Stomach smooth muscle (tissue), 2 donors: ENCODE measurements around the gene NMNAT3.

Experiments used
- H3K27ac ChIP-seq: one replicate; pipeline ENCODE4 v1.7.0; 2013; ENCODE audit warnings: mild to moderate bottlenecking, low read length, inconsistent platforms
- H3K27me3 ChIP-seq, 2 donors: one replicate each; pipeline ENCODE4 v1.7.0; 2013; ENCODE audit warnings: low read length in 2 of 2; ENCODE audit not compliant: insufficient read depth in 2 of 2, control insufficient read depth in 1 of 2
- H3K36me3 ChIP-seq, 2 donors: one replicate each; pipeline ENCODE4 v1.7.0; 2013; ENCODE audit warnings: low read length in 2 of 2; ENCODE audit not compliant: control insufficient read depth in 2 of 2, insufficient read depth in 2 of 2
- H3K4me1 ChIP-seq: one replicate; pipeline ENCODE4 v1.7.0; 2013; ENCODE audit warnings: low read length; ENCODE audit not compliant: control insufficient read depth, insufficient read depth
- H3K4me3 ChIP-seq, 2 donors: one replicate each; pipeline ENCODE4 v1.7.0; 2013; ENCODE audit warnings: low read length in 2 of 2
- H3K9ac ChIP-seq, 2 donors: one replicate each; pipeline ENCODE4 v1.7.0; 2013; ENCODE audit warnings: low read length in 2 of 2, mild to moderate bottlenecking in 1 of 2
- H3K9me3 ChIP-seq, 2 donors: one replicate each; pipeline ENCODE4 v1.7.0; 2013; ENCODE audit warnings: low read length in 2 of 2; ENCODE audit not compliant: control insufficient read depth in 2 of 2
- donor health status: healthy.
- donor health status: Pancreatic carcinoma.

NMNAT3 gene

DNA sequence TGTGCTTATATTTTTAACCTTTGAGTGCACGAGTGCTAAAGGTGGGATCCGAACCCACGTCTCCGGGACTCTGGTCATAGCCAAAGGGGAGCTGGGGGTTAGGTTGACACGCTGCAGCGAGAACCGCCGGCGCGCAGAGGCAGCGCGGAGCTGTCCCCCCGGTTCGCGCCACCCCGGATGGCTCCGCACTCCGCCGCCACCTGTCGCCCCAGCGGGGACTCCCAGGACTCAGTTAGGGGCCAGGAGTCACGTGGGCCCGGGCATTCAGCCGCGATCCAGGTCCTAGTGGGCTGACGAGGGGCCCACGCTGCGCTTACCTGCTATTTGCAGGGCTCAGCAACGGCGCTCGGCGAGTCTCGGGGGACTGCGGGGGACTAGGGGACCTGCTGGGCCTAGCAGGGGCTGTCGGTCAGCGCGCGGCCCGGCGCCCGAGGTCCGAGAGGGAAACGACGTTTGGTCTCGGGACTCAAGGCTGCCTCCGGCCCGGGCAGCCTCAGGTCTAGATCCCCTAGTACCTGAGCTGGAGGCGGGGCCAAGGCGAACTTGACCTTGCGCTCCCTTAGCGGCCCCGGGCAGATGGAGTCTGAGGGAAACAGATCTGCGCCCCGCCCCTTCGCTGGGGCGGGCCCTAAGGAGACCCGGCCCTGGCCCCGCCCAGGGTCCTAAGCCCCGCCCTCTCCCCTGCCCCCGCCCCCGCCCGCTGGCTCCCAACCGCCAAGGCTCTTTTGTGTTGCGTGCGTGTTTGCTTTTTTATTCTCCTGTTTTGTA lies at the start of gene NMNAT3:
TSS of gene NMNAT3 (minus strand) at position 585 of the 768 bp plus-strand sequence. CDS start 50,248 bp downstream, outside the sequence.
- Histone ChIP-seq H3K36me3 (peaks cover 0 to 5% of the 10 kb centered on the region in 2 donors), H3K9ac (peak within 1 kb of the TSS; percentile 68 to 70), H3K27me3 (no peaks in the 10 kb centered on the region), H3K27ac (peak within 1 kb of the TSS; percentile 31), H3K4me3 (peak within 1 kb of the TSS; percentile 81 to 91), H3K9me3 (no peaks in the 10 kb centered on the region), H3K4me1 (peaks cover 19% of the 10 kb centered on the region)

DNA sequence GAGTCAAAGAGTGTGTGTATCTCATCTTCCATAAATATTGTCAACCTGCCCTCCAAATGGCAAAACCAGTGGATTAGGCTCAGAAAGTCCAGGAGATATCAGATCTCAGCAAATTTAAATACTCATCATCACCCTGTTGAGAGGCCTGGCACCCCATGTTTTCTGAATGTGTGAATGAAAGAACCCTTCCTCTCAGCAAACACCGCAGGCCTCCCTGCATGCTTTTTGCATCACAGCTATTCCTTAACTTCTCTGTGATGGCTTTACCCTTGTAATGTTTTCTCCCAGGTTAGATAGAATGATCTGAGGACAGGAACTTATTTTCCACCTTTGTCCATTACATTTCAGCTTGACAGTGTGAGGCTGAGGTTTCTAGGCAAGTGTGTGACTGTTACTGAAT lies 43.6 kb upstream of the NMNAT3 start:
- Histone ChIP-seq H3K9ac (no peak overlapping the region), H3K27ac (no peak overlapping the region), H3K27me3 (no peaks in the 10 kb centered on the region), H3K36me3 (no peaks in the 10 kb centered on the region), H3K4me3 (no peak overlapping the region), H3K4me1 (no peaks in the 10 kb centered on the region), H3K9me3 (no peaks in the 10 kb centered on the region)

DNA sequence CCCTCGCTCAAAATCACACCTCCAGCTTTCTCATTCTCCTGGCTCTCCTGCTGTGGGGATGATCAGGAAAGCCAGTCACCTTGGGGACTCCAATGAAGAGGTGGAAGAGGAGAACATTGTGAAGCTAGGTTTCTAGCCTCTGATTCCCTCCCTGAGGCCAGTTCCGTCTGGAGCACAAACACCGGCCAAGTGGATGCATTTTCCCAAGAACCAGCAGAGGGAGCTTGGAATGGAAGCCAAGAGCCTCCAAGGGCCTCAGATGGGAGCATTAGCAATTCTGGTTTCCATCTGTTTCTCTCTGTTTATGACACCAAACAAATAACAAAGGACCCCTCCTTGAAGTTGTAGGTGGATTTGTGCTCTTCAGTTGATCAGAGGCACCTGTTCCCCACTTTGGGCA lies 40.6 kb upstream of the NMNAT3 start:
- H3K9me3 ChIP-seq, result no peaks in the 10 kb centered on the region
- H3K9ac ChIP-seq, result no peak overlapping the region
- H3K4me1 ChIP-seq, result no peaks in the 10 kb centered on the region
- no peak overlapping the region for H3K4me3 ChIP-seq
- H3K27ac ChIP-seq, result no peak overlapping the region
- no peaks in the 10 kb centered on the region for H3K27me3 ChIP-seq
- H3K36me3 ChIP-seq, result no peaks in the 10 kb centered on the region

DNA sequence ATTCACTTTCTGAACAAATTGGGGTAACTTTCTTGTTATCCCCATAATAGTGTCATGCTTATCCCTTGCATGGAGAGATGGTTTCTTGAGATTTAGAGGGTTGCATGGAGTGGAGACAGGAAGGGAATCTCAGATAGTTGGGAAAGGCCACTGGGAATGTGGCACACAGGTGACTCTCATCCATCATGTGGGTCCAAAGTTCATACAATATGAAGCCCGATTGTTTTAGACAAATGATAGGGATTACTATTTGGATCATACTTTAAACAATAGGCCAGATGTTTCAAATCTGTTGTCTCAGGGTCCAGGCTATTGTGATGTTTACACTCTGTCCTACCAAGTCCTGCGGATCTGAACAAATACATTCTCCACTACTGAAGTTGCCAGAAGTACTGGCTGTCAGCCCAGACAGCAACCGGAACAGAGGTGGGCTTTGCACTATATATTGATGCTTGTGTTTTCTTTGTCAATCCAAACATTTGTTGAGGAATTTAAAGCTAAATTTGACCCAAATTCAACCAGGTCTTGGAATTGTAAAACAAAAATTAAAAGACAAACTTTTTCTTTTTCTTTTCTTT lies 39.2 kb upstream of the NMNAT3 start:
- H3K27me3 ChIP-seq, result no peaks in the 10 kb centered on the region
- no peak overlapping the region for H3K4me3 ChIP-seq
- no peaks in the 10 kb centered on the region for H3K9me3 ChIP-seq
- no peaks in the 10 kb centered on the region for H3K4me1 ChIP-seq
- H3K9ac ChIP-seq, result no peak overlapping the region
- H3K36me3 ChIP-seq, result no peaks in the 10 kb centered on the region
- no peak overlapping the region for H3K27ac ChIP-seq

DNA sequence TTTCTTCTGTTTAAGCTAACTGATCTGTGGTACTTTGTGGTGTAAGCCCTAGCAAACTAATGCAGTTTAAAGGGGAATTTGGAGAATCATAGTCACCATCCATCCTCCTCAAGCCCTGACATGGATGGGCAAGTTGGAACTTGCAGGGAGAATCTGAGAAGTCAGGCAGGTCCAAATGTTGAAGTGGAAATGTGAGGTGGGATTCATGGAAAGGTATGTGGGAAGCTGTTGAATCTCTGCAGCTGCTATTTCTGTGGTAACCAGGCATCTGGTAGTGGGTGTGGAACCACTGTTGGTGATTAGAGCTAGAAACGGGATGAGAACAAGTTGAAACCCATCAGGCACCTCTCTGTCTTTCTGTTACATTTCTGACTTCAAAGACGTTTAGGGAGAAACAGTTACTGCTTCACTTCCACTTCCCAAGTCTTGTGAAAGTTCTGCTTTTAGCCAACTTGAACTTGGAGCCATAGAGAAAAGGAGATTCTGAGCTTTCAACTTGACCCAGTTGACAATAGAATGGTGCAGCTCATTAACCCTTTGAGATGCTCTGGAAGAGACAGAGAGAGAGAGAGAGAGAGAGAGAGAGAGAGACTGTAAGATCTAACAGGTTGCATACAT lies 38.1 kb upstream of the NMNAT3 start:
- Histone ChIP-seq H3K27me3 (no peaks in the 10 kb centered on the region), H3K4me1 (no peaks in the 10 kb centered on the region), H3K36me3 (no peaks in the 10 kb centered on the region), H3K4me3 (no peak overlapping the region), H3K9me3 (no peaks in the 10 kb centered on the region), H3K27ac (no peak overlapping the region), H3K9ac (no peak overlapping the region)

DNA sequence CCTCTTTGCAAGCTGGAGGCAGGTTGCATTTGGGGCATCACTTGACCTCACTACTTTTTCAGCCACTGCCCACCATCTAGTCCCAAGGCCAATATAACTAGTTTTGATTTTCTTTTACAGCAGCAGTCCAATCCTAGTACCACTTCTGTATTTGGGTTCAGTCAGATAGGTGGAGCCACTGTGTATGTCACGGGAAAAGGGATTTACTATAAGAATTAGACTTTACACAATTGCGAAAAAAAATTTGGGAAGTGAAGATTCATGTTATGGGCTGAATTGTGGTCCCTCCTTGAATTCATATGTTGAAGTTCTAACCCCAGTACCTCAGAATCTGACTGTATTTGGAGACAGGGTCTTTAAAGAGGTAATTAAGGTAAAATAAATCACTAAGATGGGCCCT lies 37.4 kb upstream of the NMNAT3 start:
- Histone ChIP-seq H3K27me3 (no peaks in the 10 kb centered on the region), H3K9me3 (no peaks in the 10 kb centered on the region), H3K36me3 (no peaks in the 10 kb centered on the region), H3K4me1 (no peaks in the 10 kb centered on the region), H3K4me3 (no peak overlapping the region), H3K9ac (no peak overlapping the region), H3K27ac (no peak overlapping the region)

DNA sequence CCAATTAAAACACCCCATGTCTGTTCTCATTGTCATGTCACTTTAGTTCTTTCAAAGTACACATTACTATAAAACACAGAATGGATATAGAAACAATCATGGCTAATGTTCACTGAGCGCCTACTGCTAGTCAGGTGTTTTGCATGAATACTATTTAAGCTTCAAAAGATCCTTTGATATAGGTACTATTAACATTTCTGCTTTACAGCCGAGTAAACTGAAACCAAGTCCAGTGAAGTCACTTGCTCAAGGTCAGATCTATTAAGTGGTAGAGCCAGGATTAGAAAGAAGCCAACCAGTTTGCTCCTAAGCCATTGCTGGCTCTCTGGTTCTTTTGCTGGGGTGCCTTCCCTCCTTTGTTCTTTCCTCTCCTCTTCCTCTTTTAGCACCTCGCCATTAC lies 32.4 kb upstream of the NMNAT3 start:
- no peak overlapping the region for H3K27ac ChIP-seq
- H3K27me3 ChIP-seq, result no peaks in the 10 kb centered on the region
- H3K9me3 ChIP-seq, result no peaks in the 10 kb centered on the region
- H3K4me1 ChIP-seq, result no peaks in the 10 kb centered on the region
- H3K9ac ChIP-seq, result no peak overlapping the region
- no peaks in the 10 kb centered on the region for H3K36me3 ChIP-seq
- no peak overlapping the region for H3K4me3 ChIP-seq

DNA sequence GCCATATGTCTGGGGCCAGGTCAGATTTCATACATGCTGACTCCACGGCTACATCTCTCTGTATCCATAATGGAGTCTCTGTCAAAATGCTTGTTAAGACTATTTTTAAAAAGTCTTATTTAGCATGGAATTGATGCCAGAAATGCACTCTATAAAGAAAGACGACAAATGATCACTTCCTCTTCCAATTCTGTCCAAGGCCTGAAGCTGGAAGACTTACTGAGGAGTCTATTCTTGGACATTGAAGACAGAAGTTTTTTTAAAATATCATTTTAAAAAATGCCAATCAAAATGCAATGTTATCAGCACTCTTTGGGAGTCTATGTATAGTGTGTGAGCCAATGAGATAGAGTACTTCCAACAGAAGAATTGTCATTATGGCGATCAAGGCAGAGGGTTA lies 27.9 kb upstream of the NMNAT3 start:
- H3K36me3 ChIP-seq, result no peaks in the 10 kb centered on the region
- H3K27ac ChIP-seq, result no peak overlapping the region
- no peaks in the 10 kb centered on the region for H3K9me3 ChIP-seq
- H3K4me3 ChIP-seq, result no peak overlapping the region
- H3K4me1 ChIP-seq, result no peaks in the 10 kb centered on the region
- no peak overlapping the region for H3K9ac ChIP-seq
- H3K27me3 ChIP-seq, result no peaks in the 10 kb centered on the region

DNA sequence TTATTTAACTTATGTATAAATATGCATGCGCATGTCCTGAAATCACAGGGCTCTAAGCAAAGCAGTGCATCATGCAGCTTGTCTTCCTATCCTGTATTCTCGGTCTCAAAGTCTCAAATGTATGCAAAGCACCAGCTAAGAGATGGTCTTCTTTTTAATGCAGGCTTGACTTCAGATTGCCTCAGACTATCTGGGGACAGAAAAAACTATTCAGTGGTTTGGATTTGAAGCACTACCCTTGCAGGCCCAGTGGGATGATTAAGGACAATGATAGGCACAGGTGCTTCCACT lies 18.5 kb upstream of the NMNAT3 start:
- no peaks in the 10 kb centered on the region for H3K27me3 ChIP-seq
- no peak overlapping the region for H3K9ac ChIP-seq
- H3K9me3 ChIP-seq, result no peaks in the 10 kb centered on the region
- no peaks in the 10 kb centered on the region for H3K36me3 ChIP-seq
- H3K4me3 ChIP-seq, result no peak overlapping the region
- H3K4me1 ChIP-seq, result no peaks in the 10 kb centered on the region
- no peak overlapping the region for H3K27ac ChIP-seq

DNA sequence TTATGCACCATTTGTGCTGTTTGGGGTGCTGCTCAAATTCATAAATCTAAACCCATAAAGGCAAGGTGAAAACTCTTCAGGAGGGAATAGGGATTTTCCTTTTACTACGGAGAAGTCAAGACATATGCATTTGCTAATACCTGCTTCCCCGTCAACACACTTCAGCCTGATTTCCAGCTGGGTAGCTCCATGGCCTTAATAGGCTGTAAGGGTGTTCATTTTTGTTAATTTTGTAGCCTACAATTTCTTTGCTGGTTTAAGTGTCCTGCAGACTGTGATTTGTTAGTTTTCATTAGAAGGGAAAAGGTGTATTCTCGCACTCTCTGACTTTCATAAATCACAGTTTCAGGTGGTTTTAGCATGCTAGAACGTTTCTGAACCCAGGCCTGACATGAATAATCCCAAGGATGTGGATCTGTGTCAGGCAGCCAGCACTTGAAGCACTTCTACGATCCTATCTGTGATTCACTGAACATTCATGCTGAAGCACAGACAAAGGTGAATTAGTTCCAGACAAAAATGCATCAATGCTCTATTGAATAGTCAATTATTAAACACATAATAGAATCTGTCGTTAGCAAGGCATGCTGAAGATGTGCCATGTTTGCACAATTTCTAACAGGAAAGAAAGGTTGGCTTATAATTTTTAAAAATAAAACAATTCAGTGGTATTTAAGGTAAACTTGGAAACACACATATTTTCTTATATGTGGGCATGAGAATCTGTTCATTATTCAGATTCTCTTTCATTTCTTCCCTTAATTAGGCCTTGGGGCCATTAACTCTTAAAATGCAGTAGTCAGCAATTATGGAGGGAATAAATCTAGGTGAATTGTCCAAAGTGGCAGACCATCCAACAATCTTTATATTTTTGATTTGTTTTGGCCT lies 17.9 kb upstream of the NMNAT3 start:
- Histone ChIP-seq H3K9me3 (no peaks in the 10 kb centered on the region), H3K27me3 (no peaks in the 10 kb centered on the region)

More for the DNA sequence above, 17.9 kb upstream of the NMNAT3 start:
- H3K9ac ChIP-seq, result no peak overlapping the region
- no peak overlapping the region for H3K4me3 ChIP-seq
- H3K36me3 ChIP-seq, result no peaks in the 10 kb centered on the region
- H3K27ac ChIP-seq, result no peak overlapping the region
- no peaks in the 10 kb centered on the region for H3K4me1 ChIP-seq
